Germinal center (tissue), 1 donor: ENCODE data around the gene CYP2A7.
"Not testable (repeated sequence)": the region's sequence is repeated elsewhere in the genome, so short reads cannot be mapped to it uniquely, and the experiment has no call there.

Experiments
- DNase-seq: peaks from one replicate; pipeline ENCODE4 v3.0.0; 2012; ENCODE audit warnings: mixed read lengths, low spot score

Gene CYP2A7

GRCh38 chr19:40882062-40882461, at the start of gene CYP2A7:
Gene CYP2A7 (minus strand): TSS chr19:40882231. CDS start chr19:40882210, 21 bp downstream.
- not testable (repeated sequence) for DNase-seq

- not testable (repeated sequence) for DNase-seq
Measured at GRCh38 chr19:40930799-40931198, 48.8 kb upstream of the CYP2A7 start.

GRCh38 chr19:40929942-40930341, 47.9 kb upstream of the CYP2A7 start:
- DNase-seq, result not testable (repeated sequence)

- DNase-seq, result no peak
Measured at GRCh38 chr19:40928850-40929249, 46.8 kb upstream of the CYP2A7 start.

- DNase-seq, result no peak
Measured at GRCh38 chr19:40927567-40927966, 45.5 kb upstream of the CYP2A7 start.

- not testable (repeated sequence) for DNase-seq
Measured at GRCh38 chr19:40926276-40926675, 44.2 kb upstream of the CYP2A7 start.

- DNase-seq, result no peak
Measured at GRCh38 chr19:40923934-40924391, 41.9 kb upstream of the CYP2A7 start.

GRCh38 chr19:40922237-40923160, 40.5 kb upstream of the CYP2A7 start:
- not testable (repeated sequence) for DNase-seq

- DNase-seq, result no peak
Measured at GRCh38 chr19:40921005-40921897, 39.2 kb upstream of the CYP2A7 start.

- DNase-seq, result no peak
Measured at GRCh38 chr19:40920300-40921004, 38.4 kb upstream of the CYP2A7 start.

- DNase-seq, result not testable (repeated sequence)
Measured at GRCh38 chr19:40919530-40920299, 37.7 kb upstream of the CYP2A7 start.

GRCh38 chr19:40918303-40918702, 36.3 kb upstream of the CYP2A7 start:
- DNase-seq, result not testable (repeated sequence)

- no peak for DNase-seq
Measured at GRCh38 chr19:40908976-40909375, 26.9 kb upstream of the CYP2A7 start.

- peak; percentile 61 for DNase-seq
Measured at GRCh38 chr19:40907968-40908735, 26.1 kb upstream of the CYP2A7 start.

- DNase-seq, result no peak
Measured at GRCh38 chr19:40906512-40906911, 24.5 kb upstream of the CYP2A7 start.

- DNase-seq, result not testable (repeated sequence)
Measured at GRCh38 chr19:40904673-40905156, 22.7 kb upstream of the CYP2A7 start.

GRCh38 chr19:40901975-40902750, 20.1 kb upstream of the CYP2A7 start:
- DNase-seq, result not testable (repeated sequence)

- DNase-seq, result not testable (repeated sequence)
Measured at GRCh38 chr19:40900521-40900920, 18.5 kb upstream of the CYP2A7 start.

- not testable (repeated sequence) for DNase-seq
Measured at GRCh38 chr19:40899964-40900363, 17.9 kb upstream of the CYP2A7 start.
